CD14-positive monocyte (primary cell): Measurements from ENCODE around the gene TAS2R3. TPM values are rescaled to one million over a fixed set of nuclear protein-coding genes. Genes with fewer than 3 reads are reported as not detected.

Experiments
- DNase-seq, 3 donors: peaks; one replicate each; pipeline ENCODE4 v3.0.0-alpha.2; 2011 to 2022
- H2AFZ ChIP-seq: 2 replicates; pipeline ENCODE4 v1.6.0; 2012; ENCODE audit warnings: mild to moderate bottlenecking, low read depth, low read length, inconsistent platforms; ENCODE audit not compliant: insufficient read depth, poor library complexity, severe bottlenecking
- H3K27ac ChIP-seq, 2 donors: 1 replicate in 1 of 2; 2 replicates in 1 of 2; pipeline ENCODE4 v1.5.1; 2012 to 2013; ENCODE audit warnings: low read length in 2 of 2, control low read depth in 1 of 2, inconsistent platforms in 1 of 2, low read depth in 1 of 2, mild to moderate bottlenecking in 1 of 2
- H3K27me3 ChIP-seq, 2 donors: one replicate each; pipeline versions ENCODE4 v1.6.0 to v1.6.1; 2011 to 2013; ENCODE audit warnings: low read length in 2 of 2; ENCODE audit not compliant: control insufficient read depth in 2 of 2, insufficient read depth in 2 of 2
- H3K36me3 ChIP-seq, 2 donors: replicated peaks in 1 of 2; 1 replicate in 1 of 2; 2 replicates in 1 of 2; pipeline versions ENCODE4 v1.5.1 to v1.6.1; 2012 to 2013; ENCODE audit warnings: low read length in 2 of 2, control low read depth in 1 of 2, inconsistent platforms in 1 of 2, mild to moderate bottlenecking in 1 of 2; ENCODE audit not compliant: insufficient read depth in 2 of 2, control insufficient read depth in 1 of 2
- H3K4me1 ChIP-seq, 2 donors: 1 replicate in 1 of 2; 2 replicates in 1 of 2; pipeline versions ENCODE4 v1.5.1 to v1.6.1; 2012 to 2013; ENCODE audit warnings: low read length in 2 of 2, control low read depth in 1 of 2, inconsistent platforms in 1 of 2, mild to moderate bottlenecking in 1 of 2, moderate library complexity in 1 of 2; ENCODE audit not compliant: insufficient read depth in 2 of 2, control insufficient read depth in 1 of 2
- H3K4me2 ChIP-seq: replicated peaks from 2 replicates; pipeline ENCODE3; 2012; ENCODE audit warnings: low read length, moderate library complexity, mild to moderate bottlenecking; ENCODE audit not compliant: poor library complexity, severe bottlenecking; ENCODE audit errors: extremely low read depth
- H3K4me3 ChIP-seq, 3 experiments: fragments of 200-600 bp in 1 of 3; sonication (generic) in 1 of 3; replicated peaks in 1 of 3; 1 replicate in 2 of 3; 2 replicates in 1 of 3; pipeline ENCODE4 v1.5.1; 2011 to 2013; ENCODE audit warnings: low read length in 3 of 3, mild to moderate bottlenecking in 3 of 3, control low read depth in 2 of 3, low read depth in 2 of 3, inconsistent platforms in 1 of 3, moderate library complexity in 1 of 3
- H3K79me2 ChIP-seq: 2 replicates; pipeline ENCODE4 v1.6.0; 2012; ENCODE audit warnings: mild to moderate bottlenecking, control low read depth, inconsistent platforms, low read length, moderate library complexity; ENCODE audit not compliant: insufficient read depth
- H3K9ac ChIP-seq: 2 replicates; pipeline ENCODE4 v1.6.0; 2017; ENCODE audit warnings: low read length, mild to moderate bottlenecking; ENCODE audit not compliant: insufficient read depth, poor library complexity, severe bottlenecking
- H3K9me3 ChIP-seq, 2 donors: replicated peaks in 1 of 2; 1 replicate in 1 of 2; 2 replicates in 1 of 2; pipeline versions ENCODE4 v1.5.1 to v1.6.1; 2012 to 2013; ENCODE audit warnings: low read length in 2 of 2, control low read depth in 1 of 2; ENCODE audit not compliant: control insufficient read depth in 1 of 2, insufficient read depth in 1 of 2
- H4K20me1 ChIP-seq: 2 replicates; pipeline ENCODE4 v1.6.0; 2012; ENCODE audit warnings: mild to moderate bottlenecking, low read length, control low read depth, moderate library complexity; ENCODE audit not compliant: insufficient read depth
- H3K27ac Mint-ChIP-seq, 7 donors: one replicate each; pipeline ENCODE4 v1.8.0; 2020; ENCODE audit warnings: mild to moderate bottlenecking in 7 of 7, mixed read lengths in 7 of 7, moderate library complexity in 6 of 7, inconsistent platforms in 2 of 7
- H3K27me3 Mint-ChIP-seq, 3 donors: one replicate each; pipeline ENCODE4 v1.8.0; 2021 to 2022; ENCODE audit warnings: low read depth in 3 of 3, mild to moderate bottlenecking in 3 of 3, mixed read lengths in 3 of 3, moderate library complexity in 3 of 3, inconsistent platforms in 1 of 3
- H3K36me3 Mint-ChIP-seq, 2 donors: one replicate each; pipeline ENCODE4 v1.8.0; 2020; ENCODE audit warnings: mixed read lengths in 2 of 2, inconsistent platforms in 1 of 2, mild to moderate bottlenecking in 1 of 2
- H3K4me1 Mint-ChIP-seq: one replicate; pipeline ENCODE4 v1.8.0; 2020; ENCODE audit warnings: mild to moderate bottlenecking, mixed read lengths
- H3K4me3 Mint-ChIP-seq, 2 donors: one replicate each; pipeline ENCODE4 v1.8.0; 2020; ENCODE audit warnings: mild to moderate bottlenecking in 2 of 2, mixed read lengths in 2 of 2, moderate library complexity in 1 of 2
- H3K9me3 Mint-ChIP-seq, 7 donors: one replicate each; pipeline ENCODE4 v1.8.0; 2020 to 2022; ENCODE audit warnings: mixed read lengths in 7 of 7, mild to moderate bottlenecking in 6 of 7, moderate library complexity in 6 of 7, inconsistent platforms in 2 of 7
- WGBS: methylation state at CpG from one replicate; pipeline ENCODE4 v1.1.5; 2013; ENCODE audit warnings: missing lambda C conversion rate; ENCODE audit not compliant: insufficient coverage; 5-methylcytosine and 5-hydroxymethylcytosine counted together
- intact Hi-C, 2 donors: fragments of 100-400 bp; cut with micrococcal nuclease; formaldehyde crosslinking; loops; one replicate each; pipeline versions ENCODE4 v1.15.0 to v1.15.1; 2023
- polyA plus RNA-seq, 3 donors: library from polyadenylated mRNA; depleted of rRNA in 1 of 3; unstranded in 2 of 3; stranded (reverse) in 1 of 3; fragments of 300-500 nt in 2 of 3; fragments of >200 nt in 1 of 3; fragmentation: Illumina TruSeq in 2 of 3; gene quantifications; 1 replicate in 2 of 3; 2 replicates in 1 of 3; pipeline ENCODE4 v1.2.3, GENCODE V29; 2012 to 2021
- TF ChIP-seq, protein P1 (sequence below): fragments of 200-600 bp; IDR thresholded peaks from one replicate; pipeline ENCODE4 v1.8.0; 2022; ENCODE audit warnings: antibody characterized with exemption, mild to moderate bottlenecking

Gene TAS2R3
- polyA plus RNA-seq, 3 donors: not detected

DNA sequence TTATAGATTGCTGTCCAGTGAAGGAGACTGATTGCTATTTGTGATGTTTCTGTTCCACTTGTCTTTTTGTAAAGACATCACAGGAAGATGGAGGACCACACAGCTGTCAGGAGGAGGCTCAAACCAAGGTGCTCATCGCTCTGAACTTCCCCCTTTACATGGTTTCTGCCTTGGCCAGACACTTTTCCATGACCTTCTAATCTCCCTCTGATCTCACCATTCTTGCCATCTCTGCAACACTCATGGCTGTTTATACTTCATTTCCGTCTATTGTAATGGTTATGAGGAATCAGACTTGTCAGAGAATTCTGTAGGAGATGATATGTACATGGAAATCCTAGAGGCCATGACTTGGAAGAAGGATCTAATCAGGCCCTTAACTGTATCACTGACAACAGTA is 24.4 kb downstream of the TAS2R3 start:
- Mint-ChIP-seq H3K36me3 (peaks cover 24 to 27% of the 10 kb centered on the region in 2 donors), H3K27ac (no peak overlapping the region), H3K4me1 (peaks cover 8% of the 10 kb centered on the region), H3K9me3 (peaks cover 0 to 4% (median 0%) of the 10 kb centered on the region in 7 donors), H3K27me3 (no peaks in the 10 kb centered on the region), H3K4me3 (no peak overlapping the region)
- TF ChIP-seq, protein P1, sequence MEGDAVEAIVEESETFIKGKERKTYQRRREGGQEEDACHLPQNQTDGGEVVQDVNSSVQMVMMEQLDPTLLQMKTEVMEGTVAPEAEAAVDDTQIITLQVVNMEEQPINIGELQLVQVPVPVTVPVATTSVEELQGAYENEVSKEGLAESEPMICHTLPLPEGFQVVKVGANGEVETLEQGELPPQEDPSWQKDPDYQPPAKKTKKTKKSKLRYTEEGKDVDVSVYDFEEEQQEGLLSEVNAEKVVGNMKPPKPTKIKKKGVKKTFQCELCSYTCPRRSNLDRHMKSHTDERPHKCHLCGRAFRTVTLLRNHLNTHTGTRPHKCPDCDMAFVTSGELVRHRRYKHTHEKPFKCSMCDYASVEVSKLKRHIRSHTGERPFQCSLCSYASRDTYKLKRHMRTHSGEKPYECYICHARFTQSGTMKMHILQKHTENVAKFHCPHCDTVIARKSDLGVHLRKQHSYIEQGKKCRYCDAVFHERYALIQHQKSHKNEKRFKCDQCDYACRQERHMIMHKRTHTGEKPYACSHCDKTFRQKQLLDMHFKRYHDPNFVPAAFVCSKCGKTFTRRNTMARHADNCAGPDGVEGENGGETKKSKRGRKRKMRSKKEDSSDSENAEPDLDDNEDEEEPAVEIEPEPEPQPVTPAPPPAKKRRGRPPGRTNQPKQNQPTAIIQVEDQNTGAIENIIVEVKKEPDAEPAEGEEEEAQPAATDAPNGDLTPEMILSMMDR: no peak
- no peak overlapping the region for H3K9ac ChIP-seq
- intact Hi-C loops: no loop called here
- no peaks in the 10 kb centered on the region for H4K20me1 ChIP-seq
- H3K9me3 ChIP-seq: no peaks in the 10 kb centered on the region
- no peaks in the 10 kb centered on the region for H3K27me3 ChIP-seq
- peaks cover 0 to 9% of the 10 kb centered on the region in 2 donors for H3K36me3 ChIP-seq
- no peaks in the 10 kb centered on the region for H3K79me2 ChIP-seq
- H3K4me2 ChIP-seq: no peak overlapping the region
- WGBS: 100% methylated on average over 1 of the region's 2 CpGs
- peaks cover 9 to 11% of the 10 kb centered on the region in 2 donors for H3K4me1 ChIP-seq
- DNase-seq: no peak
- H3K4me3 ChIP-seq: no peak overlapping the region
- H3K27ac ChIP-seq: no peak overlapping the region
- no peak overlapping the region for H2AFZ ChIP-seq

DNA sequence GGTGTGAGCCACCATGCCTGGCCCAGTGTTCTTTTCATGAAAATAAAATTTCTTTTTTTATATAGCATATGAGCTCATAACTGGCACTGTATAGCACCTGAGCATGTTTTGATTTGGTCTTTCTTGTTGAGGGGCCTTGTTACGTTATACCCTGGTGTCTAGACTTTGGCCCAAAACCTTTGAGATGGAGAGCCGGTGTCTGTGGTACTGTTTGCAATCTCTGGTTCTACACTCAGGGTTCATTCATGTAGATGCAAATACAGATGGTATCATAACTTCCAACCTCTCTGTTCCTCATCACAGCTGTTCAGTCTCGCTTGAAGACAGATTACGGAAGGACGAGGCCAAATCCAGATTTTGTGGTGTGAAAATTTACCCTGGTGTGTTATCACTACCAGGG is 26.0 kb downstream of the TAS2R3 start, which contains the start of gene TAS2R5:
Gene TAS2R5, plus strand, starts transcription at position 301 of the 400 bp plus-strand sequence. CDS start 145 bp downstream, outside the sequence.
- Histone ChIP-seq H3K79me2 (no peaks in the 10 kb centered on the region), H4K20me1 (no peaks in the 10 kb centered on the region), H2AFZ (no peak within 1 kb of the TSS), H3K27me3 (no peaks in the 10 kb centered on the region), H3K36me3 (peaks cover 0 to 9% of the 10 kb centered on the region in 2 donors), H3K4me2 (no peak within 1 kb of the TSS), H3K9ac (no peak within 1 kb of the TSS), H3K4me3 (no peak within 1 kb of the TSS), H3K9me3 (no peaks in the 10 kb centered on the region), H3K4me1 (peaks cover 9 to 11% of the 10 kb centered on the region in 2 donors), H3K27ac (no peak within 1 kb of the TSS)
- no peak within 1 kb of the TSS for H3K4me3 Mint-ChIP-seq
- no peak for DNase-seq
- TF ChIP-seq, protein P1: no peak
- H3K9me3 Mint-ChIP-seq: peaks cover 0 to 4% (median 0%) of the 10 kb centered on the region in 7 donors
- H3K27ac Mint-ChIP-seq: peak within 1 kb of the TSS in 1 of 7 donors; percentile 19
- H3K27me3 Mint-ChIP-seq: no peaks in the 10 kb centered on the region
- WGBS: no CpG with 5 or more reads among the region's 5 CpGs
- intact Hi-C loops: no loop called here
- H3K36me3 Mint-ChIP-seq: peaks cover 24 to 25% of the 10 kb centered on the region in 2 donors
- peaks cover 8% of the 10 kb centered on the region for H3K4me1 Mint-ChIP-seq
